ENCODE data around the gene PDRG1.

DNA sequence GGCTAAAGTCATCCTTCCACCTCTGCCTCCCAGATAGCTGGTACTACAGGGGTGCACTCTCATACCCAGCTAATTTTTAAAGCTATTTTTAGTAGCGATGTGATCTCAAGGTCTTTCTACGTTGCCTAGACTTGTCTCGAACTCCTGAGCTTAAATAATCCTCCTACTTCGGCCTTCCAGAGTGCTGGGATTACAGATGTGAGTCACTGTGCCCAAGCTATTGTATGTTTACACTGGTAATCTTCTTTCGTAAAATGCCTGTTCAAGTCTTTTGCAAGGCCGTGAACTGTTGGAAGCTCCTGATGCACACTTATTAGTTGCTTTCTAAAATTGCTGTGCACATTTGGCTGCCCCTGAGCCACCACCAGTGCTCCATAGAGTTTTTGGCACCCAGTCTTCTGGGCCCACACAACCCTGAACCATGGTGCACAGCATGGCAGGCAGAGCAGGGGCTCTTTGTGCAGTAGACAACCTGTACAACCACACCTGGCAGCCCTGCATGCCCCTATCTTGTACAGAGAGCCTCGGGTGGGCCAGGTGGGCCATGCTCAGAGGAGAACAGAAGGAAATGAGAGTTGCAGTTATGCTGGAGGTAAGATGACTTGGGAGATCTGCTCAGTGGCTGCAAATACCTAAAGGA, 33.3 kb downstream of the PDRG1 start:
- TF ChIP-seq, protein P1, sequence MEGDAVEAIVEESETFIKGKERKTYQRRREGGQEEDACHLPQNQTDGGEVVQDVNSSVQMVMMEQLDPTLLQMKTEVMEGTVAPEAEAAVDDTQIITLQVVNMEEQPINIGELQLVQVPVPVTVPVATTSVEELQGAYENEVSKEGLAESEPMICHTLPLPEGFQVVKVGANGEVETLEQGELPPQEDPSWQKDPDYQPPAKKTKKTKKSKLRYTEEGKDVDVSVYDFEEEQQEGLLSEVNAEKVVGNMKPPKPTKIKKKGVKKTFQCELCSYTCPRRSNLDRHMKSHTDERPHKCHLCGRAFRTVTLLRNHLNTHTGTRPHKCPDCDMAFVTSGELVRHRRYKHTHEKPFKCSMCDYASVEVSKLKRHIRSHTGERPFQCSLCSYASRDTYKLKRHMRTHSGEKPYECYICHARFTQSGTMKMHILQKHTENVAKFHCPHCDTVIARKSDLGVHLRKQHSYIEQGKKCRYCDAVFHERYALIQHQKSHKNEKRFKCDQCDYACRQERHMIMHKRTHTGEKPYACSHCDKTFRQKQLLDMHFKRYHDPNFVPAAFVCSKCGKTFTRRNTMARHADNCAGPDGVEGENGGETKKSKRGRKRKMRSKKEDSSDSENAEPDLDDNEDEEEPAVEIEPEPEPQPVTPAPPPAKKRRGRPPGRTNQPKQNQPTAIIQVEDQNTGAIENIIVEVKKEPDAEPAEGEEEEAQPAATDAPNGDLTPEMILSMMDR (IDR thresholded peaks at IDR 0.05) = no peak
- TF ChIP-seq MXI1 (IDR thresholded peaks at IDR 0.05; ENCODE audit: low read depth, low read length) (no peak), CHD2 (IDR thresholded peaks at IDR 0.05; ENCODE audit: low read length, partially characterized antibody) (no peak)
- TF ChIP-seq, protein P2, sequence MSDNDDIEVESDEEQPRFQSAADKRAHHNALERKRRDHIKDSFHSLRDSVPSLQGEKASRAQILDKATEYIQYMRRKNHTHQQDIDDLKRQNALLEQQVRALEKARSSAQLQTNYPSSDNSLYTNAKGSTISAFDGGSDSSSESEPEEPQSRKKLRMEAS (IDR thresholded peaks at IDR 0.05; ENCODE audit: low read depth) = no peak

All from SK-N-SH (cell line).